ENCODE data around the gene ENDOU.

DNA sequence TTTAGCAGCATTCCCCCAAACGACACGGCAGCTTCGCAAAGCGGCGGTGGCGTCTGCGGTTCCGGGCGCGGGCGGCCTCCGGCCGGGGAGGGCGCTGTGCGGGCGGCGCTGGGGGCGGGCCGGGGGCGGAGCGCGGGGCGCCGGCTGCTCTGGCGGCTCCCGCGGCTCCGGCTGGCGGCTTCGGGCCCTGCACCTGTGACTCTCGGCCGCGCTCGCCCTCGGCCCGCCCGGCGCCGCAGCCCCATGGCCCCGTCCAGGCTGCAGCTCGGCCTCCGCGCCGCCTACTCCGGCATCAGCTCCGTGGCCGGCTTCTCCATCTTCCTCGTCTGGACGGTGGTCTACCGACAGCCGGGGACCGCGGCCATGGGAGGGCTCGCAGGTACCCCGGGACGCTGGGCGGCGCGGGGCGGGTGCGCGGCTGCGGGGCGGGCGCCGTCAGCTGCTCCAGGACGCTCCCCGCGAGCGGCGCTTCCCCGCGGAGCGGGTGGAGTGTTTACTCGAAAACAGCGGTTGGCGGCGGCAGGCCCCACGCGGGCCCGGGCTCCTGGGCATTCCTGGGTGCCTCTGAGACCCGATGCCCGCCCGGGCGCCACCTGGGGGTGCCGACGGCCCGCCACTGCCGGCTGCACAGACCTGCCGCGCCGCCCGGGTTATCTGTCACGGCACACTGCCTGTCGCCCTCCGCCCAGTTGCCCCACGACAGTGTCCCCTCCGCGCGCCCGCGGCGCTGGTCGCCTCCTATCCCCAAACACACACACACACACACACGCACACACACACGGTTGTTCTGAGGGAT is 48.0 kb upstream of the ENDOU start, which contains the start of gene SLC48A1:
- TF ChIP-seq POLR2AphosphoS5 (IDR thresholded peaks at IDR 0.05; ENCODE audit: low read depth, low read length) (peak; percentile 39; the same call in 1 of the 2 replicates), TAF1 (IDR thresholded peaks at IDR 0.05; ENCODE audit: borderline replicate concordance, insufficient read depth, low read length) (no peak)
- TF ChIP-seq, protein P1, sequence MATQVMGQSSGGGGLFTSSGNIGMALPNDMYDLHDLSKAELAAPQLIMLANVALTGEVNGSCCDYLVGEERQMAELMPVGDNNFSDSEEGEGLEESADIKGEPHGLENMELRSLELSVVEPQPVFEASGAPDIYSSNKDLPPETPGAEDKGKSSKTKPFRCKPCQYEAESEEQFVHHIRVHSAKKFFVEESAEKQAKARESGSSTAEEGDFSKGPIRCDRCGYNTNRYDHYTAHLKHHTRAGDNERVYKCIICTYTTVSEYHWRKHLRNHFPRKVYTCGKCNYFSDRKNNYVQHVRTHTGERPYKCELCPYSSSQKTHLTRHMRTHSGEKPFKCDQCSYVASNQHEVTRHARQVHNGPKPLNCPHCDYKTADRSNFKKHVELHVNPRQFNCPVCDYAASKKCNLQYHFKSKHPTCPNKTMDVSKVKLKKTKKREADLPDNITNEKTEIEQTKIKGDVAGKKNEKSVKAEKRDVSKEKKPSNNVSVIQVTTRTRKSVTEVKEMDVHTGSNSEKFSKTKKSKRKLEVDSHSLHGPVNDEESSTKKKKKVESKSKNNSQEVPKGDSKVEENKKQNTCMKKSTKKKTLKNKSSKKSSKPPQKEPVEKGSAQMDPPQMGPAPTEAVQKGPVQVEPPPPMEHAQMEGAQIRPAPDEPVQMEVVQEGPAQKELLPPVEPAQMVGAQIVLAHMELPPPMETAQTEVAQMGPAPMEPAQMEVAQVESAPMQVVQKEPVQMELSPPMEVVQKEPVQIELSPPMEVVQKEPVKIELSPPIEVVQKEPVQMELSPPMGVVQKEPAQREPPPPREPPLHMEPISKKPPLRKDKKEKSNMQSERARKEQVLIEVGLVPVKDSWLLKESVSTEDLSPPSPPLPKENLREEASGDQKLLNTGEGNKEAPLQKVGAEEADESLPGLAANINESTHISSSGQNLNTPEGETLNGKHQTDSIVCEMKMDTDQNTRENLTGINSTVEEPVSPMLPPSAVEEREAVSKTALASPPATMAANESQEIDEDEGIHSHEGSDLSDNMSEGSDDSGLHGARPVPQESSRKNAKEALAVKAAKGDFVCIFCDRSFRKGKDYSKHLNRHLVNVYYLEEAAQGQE (IDR thresholded peaks at IDR 0.05; ENCODE audit: insufficient read depth in 1 of 2, low read depth in 2 of 2, low read length in 2 of 2), result no peak

All from PFSK-1 (cell line).